ENCODE results near the gene CDKN1B. TPM values are rescaled to one million over a fixed set of nuclear protein-coding genes. Genes with fewer than 3 reads are reported as not detected.

The CDKN1B gene
- 34.0 and 38.7 TPM in 2 replicates for total RNA-seq

DNA sequence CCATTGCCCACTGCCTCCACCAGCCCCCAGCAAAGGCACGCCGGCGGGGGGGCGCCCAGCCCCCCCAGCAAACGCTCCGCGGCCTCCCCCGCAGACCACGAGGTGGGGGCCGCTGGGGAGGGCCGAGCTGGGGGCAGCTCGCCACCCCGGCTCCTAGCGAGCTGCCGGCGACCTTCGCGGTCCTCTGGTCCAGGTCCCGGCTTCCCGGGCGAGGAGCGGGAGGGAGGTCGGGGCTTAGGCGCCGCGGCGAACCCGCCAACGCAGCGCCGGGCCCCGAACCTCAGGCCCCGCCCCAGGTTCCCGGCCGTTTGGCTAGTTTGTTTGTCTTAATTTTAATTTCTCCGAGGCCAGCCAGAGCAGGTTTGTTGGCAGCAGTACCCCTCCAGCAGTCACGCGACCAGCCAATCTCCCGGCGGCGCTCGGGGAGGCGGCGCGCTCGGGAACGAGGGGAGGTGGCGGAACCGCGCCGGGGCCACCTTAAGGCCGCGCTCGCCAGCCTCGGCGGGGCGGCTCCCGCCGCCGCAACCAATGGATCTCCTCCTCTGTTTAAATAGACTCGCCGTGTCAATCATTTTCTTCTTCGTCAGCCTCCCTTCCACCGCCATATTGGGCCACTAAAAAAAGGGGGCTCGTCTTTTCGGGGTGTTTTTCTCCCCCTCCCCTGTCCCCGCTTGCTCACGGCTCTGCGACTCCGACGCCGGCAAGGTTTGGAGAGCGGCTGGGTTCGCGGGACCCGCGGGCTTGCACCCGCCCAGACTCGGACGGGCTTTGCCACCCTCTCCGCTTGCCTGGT lies at the start of gene CDKN1B:
CDKN1B (plus strand) TSS at position 576 of the 793 bp plus-strand sequence. CDS start 472 bp downstream, outside the sequence.
- Histone ChIP-seq H3K4me3 (ENCODE audit: low read depth, low read length) (peak within 1 kb of the TSS; percentile 70), H3K36me3 (ENCODE audit: control insufficient read depth, insufficient read depth, low read length) (peaks cover 3% of the 10 kb centered on the region), H3K27me3 (ENCODE audit: control insufficient read depth, insufficient read depth, low read length) (no peaks in the 10 kb centered on the region)
- FAIRE-seq (no peak), DNase-seq (ENCODE audit: low read depth) (peak; percentile 87)
- TF ChIP-seq, protein P1, sequence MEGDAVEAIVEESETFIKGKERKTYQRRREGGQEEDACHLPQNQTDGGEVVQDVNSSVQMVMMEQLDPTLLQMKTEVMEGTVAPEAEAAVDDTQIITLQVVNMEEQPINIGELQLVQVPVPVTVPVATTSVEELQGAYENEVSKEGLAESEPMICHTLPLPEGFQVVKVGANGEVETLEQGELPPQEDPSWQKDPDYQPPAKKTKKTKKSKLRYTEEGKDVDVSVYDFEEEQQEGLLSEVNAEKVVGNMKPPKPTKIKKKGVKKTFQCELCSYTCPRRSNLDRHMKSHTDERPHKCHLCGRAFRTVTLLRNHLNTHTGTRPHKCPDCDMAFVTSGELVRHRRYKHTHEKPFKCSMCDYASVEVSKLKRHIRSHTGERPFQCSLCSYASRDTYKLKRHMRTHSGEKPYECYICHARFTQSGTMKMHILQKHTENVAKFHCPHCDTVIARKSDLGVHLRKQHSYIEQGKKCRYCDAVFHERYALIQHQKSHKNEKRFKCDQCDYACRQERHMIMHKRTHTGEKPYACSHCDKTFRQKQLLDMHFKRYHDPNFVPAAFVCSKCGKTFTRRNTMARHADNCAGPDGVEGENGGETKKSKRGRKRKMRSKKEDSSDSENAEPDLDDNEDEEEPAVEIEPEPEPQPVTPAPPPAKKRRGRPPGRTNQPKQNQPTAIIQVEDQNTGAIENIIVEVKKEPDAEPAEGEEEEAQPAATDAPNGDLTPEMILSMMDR (IDR thresholded peaks at IDR 0.05; ENCODE audit: insufficient read depth, low read length, severe bottlenecking), result no peak

DNA sequence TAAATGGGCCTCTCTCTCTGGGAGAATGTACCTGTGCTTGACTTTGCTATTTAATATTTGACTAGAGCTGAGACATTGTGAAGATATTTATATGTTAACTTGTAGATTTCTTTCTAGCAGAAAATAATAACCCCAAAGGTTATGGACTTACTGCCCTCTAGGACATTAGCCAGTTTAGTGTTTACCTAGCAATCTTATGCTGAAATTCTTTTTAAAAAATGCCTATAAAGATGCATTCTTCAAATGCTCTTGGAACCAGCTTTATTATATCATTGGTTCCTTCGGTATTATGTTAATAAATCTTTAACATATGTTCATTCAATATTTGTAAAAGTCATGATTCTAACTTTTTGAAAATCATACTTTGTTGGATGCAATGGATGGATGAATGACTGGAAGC lies 49.2 kb upstream of the CDKN1B start:
- TF ChIP-seq, protein P1 (IDR thresholded peaks at IDR 0.05; ENCODE audit: insufficient read depth, low read length, severe bottlenecking), result no peak
- FAIRE-seq (no peak), DNase-seq (ENCODE audit: low read depth) (no peak)
- no peak overlapping the region for H3K4me3 ChIP-seq (ENCODE audit: low read depth, low read length)
- H3K36me3 ChIP-seq (ENCODE audit: control insufficient read depth, insufficient read depth, low read length), result no peaks in the 10 kb centered on the region
- no peaks in the 10 kb centered on the region for H3K27me3 ChIP-seq (ENCODE audit: control insufficient read depth, insufficient read depth, low read length)

DNA sequence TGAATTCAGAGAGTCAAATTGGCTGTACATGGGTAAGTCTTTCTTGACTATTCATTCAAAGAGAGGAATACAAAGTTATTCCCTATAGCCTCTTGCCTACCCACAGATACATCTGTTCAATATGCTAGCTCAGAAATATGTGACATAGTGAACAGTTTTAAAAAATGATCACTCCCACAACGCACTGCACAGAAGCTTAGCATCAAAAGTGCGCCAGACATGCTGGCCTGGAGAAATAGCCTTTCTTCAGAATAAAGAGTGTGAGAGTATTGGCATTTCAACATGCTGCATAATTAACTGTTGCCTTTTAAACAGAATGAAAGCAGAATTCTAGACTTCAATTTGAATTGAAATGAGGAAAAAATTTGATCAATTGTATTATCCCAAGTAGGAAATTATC lies 48.1 kb upstream of the CDKN1B start:
- Histone ChIP-seq H3K4me3 (ENCODE audit: low read depth, low read length) (no peak overlapping the region), H3K36me3 (ENCODE audit: control insufficient read depth, insufficient read depth, low read length) (no peaks in the 10 kb centered on the region), H3K27me3 (ENCODE audit: control insufficient read depth, insufficient read depth, low read length) (no peaks in the 10 kb centered on the region)
- DNase-seq (ENCODE audit: low read depth), result no peak
- no peak for FAIRE-seq
- TF ChIP-seq, protein P1 (IDR thresholded peaks at IDR 0.05; ENCODE audit: insufficient read depth, low read length, severe bottlenecking), result no peak

DNA sequence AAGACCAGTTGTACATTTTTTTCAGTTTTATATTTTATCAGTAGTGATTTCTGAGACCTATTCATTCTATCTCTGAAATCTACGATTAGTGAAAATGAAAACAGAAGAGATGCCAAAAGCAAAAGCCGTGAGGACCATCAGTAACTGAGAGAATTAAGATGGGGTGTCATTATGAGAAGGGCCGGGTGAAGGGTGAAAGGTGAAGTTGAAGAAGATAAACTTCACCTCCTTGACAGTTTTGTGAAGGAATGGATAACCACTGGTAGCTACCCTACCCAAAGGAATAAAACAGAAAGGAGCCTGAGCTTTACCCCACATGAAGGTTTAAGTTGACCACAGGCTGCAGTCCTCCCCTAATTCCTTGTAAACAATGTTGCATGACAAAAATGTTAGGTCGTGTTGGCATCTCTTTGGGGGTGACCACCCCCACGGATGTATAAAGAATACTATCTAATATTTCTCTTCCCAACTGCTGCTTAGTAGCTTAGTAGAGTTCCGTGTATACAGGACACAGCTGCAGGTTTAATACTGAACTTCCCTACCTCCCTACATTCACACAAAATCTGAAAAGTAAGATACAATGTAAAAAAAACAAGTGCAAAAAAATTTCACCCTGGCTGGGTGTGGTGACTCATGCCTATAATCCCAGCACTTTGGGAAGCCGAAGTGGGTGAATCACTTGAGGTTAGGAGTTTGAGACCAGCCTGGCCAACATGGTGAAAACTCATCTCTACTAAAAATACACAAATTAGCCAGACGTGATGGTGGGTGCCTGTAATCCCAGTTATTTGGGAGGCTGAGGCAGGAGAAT lies 45.1 kb upstream of the CDKN1B start:
- peak; percentile 18 for DNase-seq (ENCODE audit: low read depth)

DNA sequence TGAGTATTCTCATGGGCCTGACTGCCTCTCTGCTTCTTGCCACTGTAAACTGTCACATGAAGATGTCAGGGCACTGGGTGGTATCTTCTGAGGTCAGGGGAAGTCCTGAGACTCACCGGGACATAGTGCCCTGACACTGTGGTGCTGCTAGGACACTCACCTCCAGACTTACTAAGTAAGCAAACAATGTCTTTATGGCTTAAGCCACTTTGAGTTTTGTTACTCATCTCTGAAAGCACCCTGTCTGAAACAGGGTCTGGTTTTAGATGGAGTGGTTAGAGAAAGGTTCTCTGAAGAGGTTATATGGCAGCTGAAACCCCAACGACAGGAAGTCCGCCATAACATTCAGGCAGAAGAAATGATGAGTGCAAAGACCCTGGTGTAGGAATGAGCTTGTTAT lies 43.9 kb upstream of the CDKN1B start:
- FAIRE-seq (no peak), DNase-seq (ENCODE audit: low read depth) (peak; percentile 4)
- no peaks in the 10 kb centered on the region for H3K36me3 ChIP-seq (ENCODE audit: control insufficient read depth, insufficient read depth, low read length)
- H3K27me3 ChIP-seq (ENCODE audit: control insufficient read depth, insufficient read depth, low read length), result no peaks in the 10 kb centered on the region
- TF ChIP-seq, protein P1 (IDR thresholded peaks at IDR 0.05; ENCODE audit: insufficient read depth, low read length, severe bottlenecking), result no peak
- H3K4me3 ChIP-seq (ENCODE audit: low read depth, low read length), result no peak overlapping the region

More for the DNA sequence above, 45.1 kb upstream of the CDKN1B start:
- no peaks in the 10 kb centered on the region for H3K36me3 ChIP-seq (ENCODE audit: control insufficient read depth, insufficient read depth, low read length)
- no peak for FAIRE-seq
- TF ChIP-seq, protein P1 (IDR thresholded peaks at IDR 0.05; ENCODE audit: insufficient read depth, low read length, severe bottlenecking), result no peak
- H3K4me3 ChIP-seq (ENCODE audit: low read depth, low read length), result no peak overlapping the region
- no peaks in the 10 kb centered on the region for H3K27me3 ChIP-seq (ENCODE audit: control insufficient read depth, insufficient read depth, low read length)
